ENCODE measurements around the gene MPPED2. TPM values are rescaled to one million over a fixed set of nuclear protein-coding genes. Genes with fewer than 3 reads are reported as not detected.

The MPPED2 gene
- total RNA-seq, 1 experiment from 2014 or later: not detected

GRCh38 chr11:30489511-30489910, 96.6 kb downstream of the MPPED2 start:
- no peak overlapping the region for H3K4me3 Mint-ChIP-seq (ENCODE audit: unreplicated experiment)
- H3K27me3 Mint-ChIP-seq (ENCODE audit: insufficient read depth, unreplicated experiment): peaks cover 97% of the 10 kb centered on the region
- BruUV-seq (replicated peaks): no TSS peak
- H3K4me1 Mint-ChIP-seq (ENCODE audit: insufficient read depth, unreplicated experiment): peaks cover 9% of the 10 kb centered on the region
- no peaks in the 10 kb centered on the region for H3K36me3 Mint-ChIP-seq (ENCODE audit: insufficient read depth, unreplicated experiment)
- no peak for TF ChIP-seq CTCF (IDR thresholded peaks at IDR 0.05; ENCODE audit: unreplicated experiment)
- H3K9me3 Mint-ChIP-seq (ENCODE audit: unreplicated experiment): no peaks in the 10 kb centered on the region
- H3K27ac Mint-ChIP-seq (ENCODE audit: low read depth, unreplicated experiment): no peak overlapping the region
- DNase-seq (ENCODE audit: unreplicated experiment): no peak
- intact Hi-C loops (cut with micrococcal nuclease): no loop called here
- ChIA-PET CTCF (interaction anchor here (0.6 to 0.9 kb wide), 2 partner anchors 9 to 1792 kb away, joined by 3 to 4 read pairs; no protein-coding TSS in a partner anchor), POLR2A (interaction anchor here (0.7 kb wide), 1 partner anchor 10 kb away, joined by 5 read pairs; no protein-coding TSS in a partner anchor)

- ChIA-PET CTCF (interaction anchor here (0.6 to 0.9 kb wide), 3 partner anchors 9 to 1792 kb away, joined by 3 to 4 read pairs (median 3); no protein-coding TSS in a partner anchor), POLR2A (interaction anchor here (0.7 kb wide), 1 partner anchor 11 kb away, joined by 5 read pairs; no protein-coding TSS in a partner anchor)
- no peak for DNase-seq (ENCODE audit: unreplicated experiment)
- Mint-ChIP-seq H3K9me3 (ENCODE audit: unreplicated experiment) (no peaks in the 10 kb centered on the region), H3K4me1 (ENCODE audit: insufficient read depth, unreplicated experiment) (peaks cover 9% of the 10 kb centered on the region), H3K27ac (ENCODE audit: low read depth, unreplicated experiment) (no peak overlapping the region), H3K4me3 (ENCODE audit: unreplicated experiment) (no peak overlapping the region), H3K27me3 (ENCODE audit: insufficient read depth, unreplicated experiment) (peaks cover 97% of the 10 kb centered on the region), H3K36me3 (ENCODE audit: insufficient read depth, unreplicated experiment) (no peaks in the 10 kb centered on the region)
- BruUV-seq (replicated peaks): no TSS peak
- intact Hi-C loops (cut with micrococcal nuclease): no loop called here
- TF ChIP-seq CTCF (IDR thresholded peaks at IDR 0.05; ENCODE audit: unreplicated experiment): no peak
Observed at GRCh38 chr11:30489076-30489475, 97.1 kb downstream of the MPPED2 start.

- intact Hi-C loops (cut with micrococcal nuclease): no loop called here
- H3K4me3 Mint-ChIP-seq (ENCODE audit: unreplicated experiment): peak overlapping the region; percentile 57
- H3K27ac Mint-ChIP-seq (ENCODE audit: low read depth, unreplicated experiment): no peak overlapping the region
- no peaks in the 10 kb centered on the region for H3K9me3 Mint-ChIP-seq (ENCODE audit: unreplicated experiment)
- H3K4me1 Mint-ChIP-seq (ENCODE audit: insufficient read depth, unreplicated experiment): peaks cover 9% of the 10 kb centered on the region
- POLR2A ChIA-PET: no interaction called here
- CTCF ChIA-PET: interaction anchor here (0.6 to 0.9 kb wide), 3 partner anchors 10 to 1791 kb away, joined by 3 to 4 read pairs (median 3); no protein-coding TSS in a partner anchor
- no peaks in the 10 kb centered on the region for H3K36me3 Mint-ChIP-seq (ENCODE audit: insufficient read depth, unreplicated experiment)
- peak; percentile 76 for DNase-seq (ENCODE audit: unreplicated experiment)
- peaks cover 94% of the 10 kb centered on the region for H3K27me3 Mint-ChIP-seq (ENCODE audit: insufficient read depth, unreplicated experiment)
- BruUV-seq (replicated peaks): no TSS peak
- TF ChIP-seq CTCF (IDR thresholded peaks at IDR 0.05; ENCODE audit: unreplicated experiment): no peak
Observed at GRCh38 chr11:30488304-30488998, 97.7 kb downstream of the MPPED2 start.

GRCh38 chr11:30487200-30487898, 98.8 kb downstream of the MPPED2 start:
- Mint-ChIP-seq H3K27ac (ENCODE audit: low read depth, unreplicated experiment) (no peak overlapping the region), H3K4me3 (ENCODE audit: unreplicated experiment) (no peak overlapping the region), H3K27me3 (ENCODE audit: insufficient read depth, unreplicated experiment) (peaks cover 90% of the 10 kb centered on the region), H3K9me3 (ENCODE audit: unreplicated experiment) (no peaks in the 10 kb centered on the region), H3K4me1 (ENCODE audit: insufficient read depth, unreplicated experiment) (peaks cover 9% of the 10 kb centered on the region), H3K36me3 (ENCODE audit: insufficient read depth, unreplicated experiment) (no peaks in the 10 kb centered on the region)
- BruUV-seq (replicated peaks): no TSS peak
- intact Hi-C loops (cut with micrococcal nuclease): no loop called here
- ChIA-PET CTCF (interaction anchor here (0.6 to 0.8 kb wide), 2 partner anchors 10 to 120 kb away, joined by 3 read pairs; no protein-coding TSS in a partner anchor), POLR2A (no interaction called here)
- DNase-seq (ENCODE audit: unreplicated experiment): peak; percentile 13
- no peak for TF ChIP-seq CTCF (IDR thresholded peaks at IDR 0.05; ENCODE audit: unreplicated experiment)
